ENCODE results near the gene MRTFA.

GRCh38 chr22:40425082-40425481 lies 211.4 kb downstream of the MRTFA start:
- TF ChIP-seq CTCF (IDR thresholded peaks at IDR 0.05) (no peak), CHD2 (IDR thresholded peaks at IDR 0.05; ENCODE audit: low read length, partially characterized antibody) (no peak), YY1 (IDR thresholded peaks at IDR 0.05; ENCODE audit: low read depth) (no peak), JUND (IDR thresholded peaks at IDR 0.05) (no peak), MAX (IDR thresholded peaks at IDR 0.05; ENCODE audit: low read depth) (no peak), POLR2AphosphoS5 (IDR thresholded peaks at IDR 0.05; ENCODE audit: low read depth, low read length) (no peak), MXI1 (IDR thresholded peaks at IDR 0.05; ENCODE audit: low read depth, low read length) (no peak), SMC3 (IDR thresholded peaks at IDR 0.05; ENCODE audit: low read depth, low read length) (no peak), RCOR1 (IDR thresholded peaks at IDR 0.05; ENCODE audit: low read length) (no peak), RXRA (IDR thresholded peaks at IDR 0.05; ENCODE audit: borderline replicate concordance, low read depth) (no peak)

Data from SK-N-SH (cell line).